ENCODE data around the gene LRP1-AS.

Gene LRP1-AS

GRCh38 chr12:57095440-57095839, 52.0 kb downstream of the LRP1-AS start:
- DNase-seq, result no peak

Data from CD4-positive, alpha-beta T cell treated with Interleukin-17A for 4 hours (primary cell).